ENCODE data around the gene TRPC1.
A peak's percentile ranks its signal among the peaks of the same experiment; 100 is the strongest.

The TRPC1 gene

GRCh38 chr3:142837526-142837925 lies 113.7 kb downstream of the TRPC1 start:
- no peak for FAIRE-seq

DNA sequence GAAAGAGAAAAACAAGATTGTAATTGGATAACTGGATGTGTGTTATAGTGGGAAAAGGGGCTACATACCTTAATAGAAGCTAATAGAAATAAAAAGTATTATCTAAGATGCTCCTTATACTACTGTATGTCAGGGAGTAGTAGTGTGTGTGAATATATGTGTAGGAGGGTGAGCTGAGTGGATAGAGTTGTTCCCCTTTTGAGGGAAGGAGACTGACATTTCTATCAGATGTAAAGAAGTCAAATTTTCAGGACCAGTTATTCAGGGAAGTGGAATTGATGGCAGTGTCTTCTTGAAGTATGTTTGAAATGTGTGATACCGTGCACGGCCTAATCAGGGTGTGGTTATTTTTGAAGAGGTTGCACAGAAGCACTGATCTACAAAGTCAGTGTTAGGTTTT lies 116.0 kb downstream of the TRPC1 start:
- no peak for FAIRE-seq
- no peak for DNase-seq (ENCODE audit: low spot score)

More at GRCh38 chr3:142837526-142837925, 113.7 kb downstream of the TRPC1 start:
- no peak for DNase-seq (ENCODE audit: low spot score)

DNA sequence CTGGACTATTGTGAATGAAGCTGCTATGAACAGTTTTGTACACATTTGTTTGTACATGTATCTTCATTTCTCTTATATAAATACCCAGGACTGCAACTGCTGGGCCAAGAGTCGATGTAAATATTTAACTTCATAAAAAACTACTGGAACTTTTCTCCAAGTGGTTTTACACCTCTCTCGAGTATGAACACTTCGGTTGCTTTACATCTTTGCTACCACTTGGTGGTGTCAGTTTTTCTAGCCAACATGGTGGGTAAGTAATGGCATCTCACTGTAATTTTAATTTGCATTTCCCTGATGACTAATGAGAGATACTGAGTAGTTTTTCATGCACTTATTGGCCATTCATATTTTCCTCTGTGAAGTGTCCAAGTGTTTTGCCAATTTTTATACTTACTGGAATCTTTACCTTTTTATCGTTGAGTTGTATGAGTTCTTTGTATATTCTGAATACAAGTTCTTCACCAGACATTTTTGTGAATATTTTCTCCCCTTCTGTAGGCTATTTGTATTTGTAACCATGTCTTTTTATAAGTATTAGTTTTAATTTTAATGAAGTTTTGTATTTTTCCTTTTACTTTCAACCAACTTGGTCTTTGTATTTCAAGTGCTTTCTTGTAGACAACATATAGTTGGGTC lies 120.6 kb downstream of the TRPC1 start:
- DNase-seq (ENCODE audit: low spot score) (peak; percentile 21), FAIRE-seq (no peak)

DNA sequence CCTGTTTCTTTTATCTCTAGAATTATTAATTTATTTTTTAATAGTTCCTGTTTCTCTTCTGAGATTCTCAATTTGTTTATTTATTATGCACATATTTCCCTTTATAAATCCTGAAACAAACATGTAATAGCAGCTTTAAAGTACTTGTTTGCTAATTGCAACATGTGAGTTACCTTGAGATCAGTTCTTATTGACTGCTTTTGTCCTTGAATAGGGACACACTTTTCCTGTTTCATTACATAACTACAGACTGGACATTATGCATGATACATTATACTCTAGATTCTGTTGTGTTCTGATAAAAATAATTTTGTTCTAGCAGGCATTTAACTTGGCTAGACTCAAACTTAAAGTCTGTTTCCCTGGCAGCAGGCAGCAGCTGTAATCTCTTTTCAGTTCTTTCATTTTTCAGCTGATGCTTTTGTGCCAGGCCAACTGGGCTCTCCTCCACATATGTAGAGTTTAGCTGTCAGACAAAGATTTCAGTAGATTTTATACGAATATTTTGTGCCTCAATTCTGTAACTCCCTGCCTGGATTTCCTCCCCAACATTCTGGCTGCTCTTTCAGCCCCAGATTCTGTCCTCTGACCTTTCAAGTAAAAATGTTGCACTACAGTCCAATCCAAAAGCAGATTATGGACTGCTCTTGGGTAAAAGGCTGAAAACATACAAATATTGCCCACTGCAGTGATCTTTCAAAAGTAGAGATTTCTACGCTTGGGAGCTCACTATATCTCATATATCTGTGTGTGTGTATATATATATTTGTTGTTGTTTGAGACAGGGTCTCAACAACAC lies 123.1 kb downstream of the TRPC1 start:
- no peak for DNase-seq (ENCODE audit: low spot score)
- no peak for FAIRE-seq

DNA sequence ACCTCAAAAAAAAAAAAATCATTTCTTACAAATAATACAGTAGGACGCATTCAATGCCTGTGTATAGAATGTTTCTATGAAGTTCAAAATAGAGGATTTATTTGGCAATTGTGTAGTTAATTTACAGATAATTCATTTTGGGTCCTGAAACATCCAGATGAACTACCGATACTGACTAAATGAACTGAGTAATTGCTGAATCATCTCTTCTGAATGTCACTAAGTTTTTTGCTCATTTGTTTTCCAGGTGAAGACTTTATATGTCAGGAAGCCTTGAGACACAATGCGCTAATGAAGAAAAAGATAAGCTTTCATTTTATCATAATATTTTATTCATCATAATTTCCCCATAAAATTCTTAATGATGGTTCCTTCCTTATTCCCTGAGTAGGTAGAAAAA lies 125.3 kb downstream of the TRPC1 start:
- DNase-seq (ENCODE audit: low spot score) (no peak), FAIRE-seq (no peak)

DNA sequence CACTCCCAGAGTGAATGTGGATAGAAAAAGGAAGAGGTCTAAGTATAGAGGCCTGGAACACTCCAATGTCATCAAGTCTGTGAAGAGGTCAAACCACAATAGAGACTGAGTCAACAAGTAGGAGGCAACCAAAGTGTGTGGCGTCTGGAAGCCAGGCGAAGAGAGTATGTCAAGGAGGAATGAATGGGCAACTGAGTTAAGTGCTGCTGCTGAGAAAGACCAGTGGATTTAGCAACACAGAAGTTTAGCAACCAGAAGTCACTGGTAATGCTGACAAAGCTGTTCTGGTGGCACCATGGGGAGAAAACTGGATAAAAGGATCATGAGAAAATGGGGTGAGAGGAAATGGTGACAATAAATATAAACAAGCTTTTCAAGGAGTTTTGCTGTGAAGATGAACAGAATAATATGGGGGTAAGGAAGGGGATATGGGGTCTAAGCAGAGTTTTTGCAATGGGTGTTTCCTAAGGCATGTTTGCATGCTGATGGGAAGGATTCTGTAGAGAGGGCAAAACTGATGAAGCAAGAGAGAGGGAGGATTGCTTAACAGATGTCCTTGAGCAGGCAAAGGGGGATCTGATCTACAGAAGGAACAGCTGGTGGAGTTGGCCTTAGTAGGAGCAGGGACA lies 126.7 kb downstream of the TRPC1 start:
- FAIRE-seq, result no peak
- DNase-seq (ENCODE audit: low spot score), result peak; percentile 73

DNA sequence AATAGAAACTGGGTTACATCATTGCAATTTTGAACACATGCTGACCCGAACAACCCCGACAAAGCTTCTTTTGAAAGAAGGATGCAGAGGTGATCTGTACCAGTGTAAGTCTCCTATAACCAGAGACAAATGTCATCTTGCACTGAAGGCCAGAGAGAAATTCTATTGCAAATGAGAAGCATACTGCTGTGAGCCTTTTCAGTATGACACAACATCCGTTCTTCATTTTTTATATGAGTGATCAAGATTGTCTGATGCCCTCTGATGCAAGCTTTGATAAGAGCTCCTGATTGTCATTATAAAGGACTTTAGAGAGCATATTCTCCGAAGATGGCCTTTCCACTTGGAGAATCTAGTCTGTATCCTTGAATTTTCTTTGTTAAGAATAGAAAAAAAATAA lies 128.2 kb downstream of the TRPC1 start:
- FAIRE-seq (no peak), DNase-seq (ENCODE audit: low spot score) (no peak)

DNA sequence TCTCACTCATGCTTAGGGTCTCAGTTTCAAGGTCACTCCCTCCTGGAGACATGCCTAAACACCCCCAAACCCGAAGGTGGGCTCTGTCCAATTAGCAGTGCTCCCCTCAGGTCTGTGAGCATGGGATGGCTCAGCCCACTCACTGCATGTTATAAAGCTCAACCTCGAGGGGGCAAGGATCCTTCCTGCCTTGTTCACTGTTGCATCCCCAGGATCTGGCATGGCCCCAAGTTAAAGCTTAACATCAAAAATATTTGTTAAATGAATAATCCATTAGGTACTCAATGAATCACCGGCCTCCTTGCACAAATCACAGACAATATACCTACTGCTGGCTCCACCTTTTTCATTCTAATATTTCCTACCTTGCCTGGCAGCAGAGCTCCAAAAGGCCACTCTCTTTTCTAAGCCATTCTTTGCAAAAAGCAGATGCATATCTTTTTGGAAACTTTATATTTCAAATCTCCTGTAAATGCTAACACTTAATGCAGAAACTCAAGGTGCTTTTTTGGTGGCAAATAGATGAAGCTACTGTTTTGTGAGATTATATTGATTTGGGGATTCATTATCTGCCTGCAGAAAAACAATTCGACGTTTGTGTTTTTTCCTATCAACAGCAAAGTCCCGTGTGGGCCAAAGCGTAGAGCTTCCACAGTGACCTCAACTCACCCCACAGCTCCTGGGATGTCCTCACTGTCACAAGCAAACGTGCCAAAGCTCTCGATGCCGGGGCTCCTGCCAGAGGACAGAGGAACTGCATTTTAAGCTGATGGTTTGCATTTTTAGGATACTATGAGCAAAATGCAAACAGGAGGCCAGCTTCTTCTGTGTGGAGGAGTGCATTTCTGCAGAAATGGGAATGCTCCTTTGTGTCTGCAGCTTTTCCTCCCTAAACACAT lies 129.7 kb downstream of the TRPC1 start:
- no peak for FAIRE-seq
- peak; percentile 55 for DNase-seq (ENCODE audit: low spot score)

DNA sequence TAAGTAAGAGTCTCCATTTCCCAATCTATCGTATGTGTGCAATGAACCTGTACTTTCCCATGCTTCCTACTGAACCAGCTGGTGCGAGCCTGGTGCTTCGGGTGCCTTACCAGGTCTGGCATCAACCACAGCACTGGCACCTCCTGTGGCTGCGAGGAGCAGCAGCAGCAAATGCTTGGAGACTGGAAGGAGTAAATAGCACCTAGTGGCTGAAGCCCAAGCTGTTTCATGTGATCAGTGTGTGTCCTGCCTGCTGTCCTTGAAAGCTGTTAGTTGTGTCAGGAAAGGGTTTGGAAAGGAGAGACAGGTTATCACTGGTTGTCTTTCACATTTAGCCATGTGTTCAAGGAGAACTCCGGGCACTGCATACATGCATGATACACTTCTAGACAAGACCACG lies 133.2 kb downstream of the TRPC1 start:
- FAIRE-seq, result peak; percentile 32

More for the DNA sequence above, 133.2 kb downstream of the TRPC1 start:
- DNase-seq (ENCODE audit: low spot score), result peak; percentile 19
